ENCODE measurements around the gene UTP14C.
A peak's percentile ranks its signal among the peaks of the same experiment; 100 is the strongest.
"Not testable (repeated sequence)": the region's sequence is repeated elsewhere in the genome, so short reads cannot be mapped to it uniquely, and the experiment has no call there.

UTP14C gene

DNA sequence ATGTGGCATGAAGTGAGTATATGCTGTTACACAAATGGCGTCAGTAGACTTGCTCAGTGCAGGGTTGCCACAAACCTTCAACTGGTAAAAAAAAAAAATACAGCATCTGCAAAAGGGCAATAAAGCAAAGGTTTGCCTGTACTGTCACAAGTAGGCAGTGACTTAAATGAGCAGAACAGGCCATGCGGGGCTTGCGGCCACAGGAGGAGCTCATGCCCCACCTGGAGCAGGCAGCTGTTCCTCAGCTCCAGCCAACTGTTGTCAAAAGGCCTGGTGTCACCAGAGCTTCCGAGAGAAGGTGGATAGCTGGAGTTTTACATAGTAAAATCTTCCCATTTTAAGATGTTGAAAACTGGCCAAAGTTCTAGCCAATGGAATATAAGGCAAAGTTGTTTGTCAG lies 20.9 kb upstream of the UTP14C start:
- DNase-seq, result no peak

DNA sequence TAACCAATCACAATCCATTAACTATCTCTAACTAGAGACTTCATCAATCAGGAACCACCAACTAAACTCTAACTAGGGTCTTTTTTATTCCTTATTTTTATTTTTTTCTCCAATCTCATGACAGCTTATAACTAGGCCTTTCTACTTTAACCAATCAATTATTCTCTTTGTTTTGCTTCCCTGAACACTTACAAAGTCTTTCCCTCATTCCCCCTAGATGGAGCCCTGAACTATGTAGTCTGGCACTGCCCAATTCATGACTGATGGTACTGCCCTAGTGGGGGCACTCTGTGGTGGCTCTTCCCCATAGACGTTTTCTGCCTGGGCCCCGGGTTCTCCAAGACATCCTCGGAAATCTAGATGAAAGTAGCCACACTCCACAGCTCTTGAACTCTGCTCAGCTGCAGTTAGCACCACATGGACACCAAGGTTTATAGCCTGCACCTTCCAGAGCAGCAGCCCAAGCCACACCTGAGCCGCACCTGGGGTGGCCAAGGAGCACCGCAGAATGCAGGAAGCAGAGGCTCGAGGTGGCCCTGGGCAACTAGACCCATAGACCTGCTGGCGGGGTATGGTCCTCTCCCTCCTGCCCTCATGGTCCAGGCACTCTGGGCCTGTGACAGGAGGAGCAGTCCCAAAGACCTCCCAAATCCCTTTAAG lies 19.9 kb upstream of the UTP14C start:
- DNase-seq, result no peak

DNA sequence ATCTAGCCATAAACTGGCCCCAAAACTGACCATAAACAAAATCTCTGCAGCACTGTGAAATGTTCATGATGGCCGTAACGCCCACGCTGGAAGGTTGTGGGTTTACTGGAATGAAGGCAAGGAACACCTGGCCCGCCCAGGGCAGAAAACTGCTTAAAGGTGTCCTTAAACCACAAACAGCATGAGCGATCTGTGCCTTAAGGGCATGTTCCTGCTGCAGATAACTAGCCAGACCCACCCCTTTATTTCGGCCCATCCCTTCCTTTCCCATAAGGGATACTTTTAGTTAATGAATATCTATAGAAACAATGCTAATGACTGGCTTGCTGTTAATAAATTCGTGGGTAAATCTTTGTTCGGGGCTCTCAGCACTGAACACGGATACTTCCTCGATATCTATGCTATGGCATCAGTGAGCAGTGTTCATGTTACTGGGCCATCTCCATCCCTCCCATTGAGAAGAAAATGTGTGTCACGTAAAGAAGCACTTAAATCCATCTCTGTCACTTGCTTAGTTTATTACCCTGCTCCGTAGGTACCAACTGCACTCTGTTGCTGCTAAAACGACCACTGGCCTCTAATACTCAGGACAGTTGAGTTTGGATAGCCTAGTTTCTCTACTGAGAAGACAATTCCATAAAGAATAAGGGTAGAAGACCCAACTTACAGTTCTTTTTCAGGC lies 18.5 kb upstream of the UTP14C start:
- no peak for DNase-seq

DNA sequence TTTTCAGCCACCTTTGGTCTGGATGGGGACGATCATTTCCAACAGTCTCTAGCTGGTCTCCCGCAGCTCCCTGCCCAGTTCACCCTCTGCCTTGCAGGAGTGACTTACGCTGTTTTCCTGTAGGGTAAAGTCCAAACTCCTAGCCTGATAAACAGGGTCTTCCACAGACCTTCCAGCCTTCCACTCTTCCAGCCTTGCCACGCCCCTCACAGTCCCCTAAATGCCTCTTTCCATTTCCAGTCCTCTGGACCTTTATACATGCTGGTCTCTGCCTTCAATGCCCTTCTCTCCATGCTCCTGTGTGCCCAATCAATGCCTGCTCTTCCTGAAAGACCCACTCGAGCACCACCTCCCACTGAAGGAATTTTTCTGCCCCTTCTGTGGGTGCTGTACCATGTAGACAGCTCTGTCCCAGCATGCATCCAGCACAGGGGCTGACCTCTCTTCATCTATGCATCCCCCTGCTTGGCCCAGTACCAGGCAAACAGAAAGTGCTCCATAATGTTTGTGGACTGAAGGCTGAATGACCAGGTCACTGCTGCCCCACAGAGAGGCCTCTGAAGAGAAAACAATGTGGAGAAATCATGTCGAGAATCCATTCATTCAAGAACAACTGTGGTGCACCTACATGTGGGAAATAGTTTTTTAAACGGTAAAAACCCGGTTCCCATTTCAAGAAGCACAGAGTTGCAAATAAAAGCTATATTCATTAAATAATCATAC lies 17.8 kb upstream of the UTP14C start:
- no peak for DNase-seq

DNA sequence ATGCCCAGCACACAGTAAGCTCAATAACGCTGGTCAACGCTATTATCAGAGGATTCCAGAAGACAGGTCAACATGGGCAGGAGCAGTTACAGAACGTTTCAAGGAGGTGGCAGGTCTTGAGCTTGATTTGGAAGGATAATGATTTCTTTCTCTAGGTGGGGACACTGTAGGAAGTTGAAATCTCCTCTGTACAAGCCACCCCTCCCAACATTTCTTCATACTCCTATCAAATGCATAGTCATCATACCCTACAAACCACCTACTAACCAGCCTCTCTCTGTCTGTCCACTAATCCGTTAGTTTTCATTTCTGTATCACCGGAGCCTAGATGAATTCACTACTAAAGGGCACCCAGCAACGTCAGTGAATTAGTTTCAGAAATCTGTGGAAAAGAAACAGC lies 14.5 kb upstream of the UTP14C start:
- DNase-seq, result no peak

DNA sequence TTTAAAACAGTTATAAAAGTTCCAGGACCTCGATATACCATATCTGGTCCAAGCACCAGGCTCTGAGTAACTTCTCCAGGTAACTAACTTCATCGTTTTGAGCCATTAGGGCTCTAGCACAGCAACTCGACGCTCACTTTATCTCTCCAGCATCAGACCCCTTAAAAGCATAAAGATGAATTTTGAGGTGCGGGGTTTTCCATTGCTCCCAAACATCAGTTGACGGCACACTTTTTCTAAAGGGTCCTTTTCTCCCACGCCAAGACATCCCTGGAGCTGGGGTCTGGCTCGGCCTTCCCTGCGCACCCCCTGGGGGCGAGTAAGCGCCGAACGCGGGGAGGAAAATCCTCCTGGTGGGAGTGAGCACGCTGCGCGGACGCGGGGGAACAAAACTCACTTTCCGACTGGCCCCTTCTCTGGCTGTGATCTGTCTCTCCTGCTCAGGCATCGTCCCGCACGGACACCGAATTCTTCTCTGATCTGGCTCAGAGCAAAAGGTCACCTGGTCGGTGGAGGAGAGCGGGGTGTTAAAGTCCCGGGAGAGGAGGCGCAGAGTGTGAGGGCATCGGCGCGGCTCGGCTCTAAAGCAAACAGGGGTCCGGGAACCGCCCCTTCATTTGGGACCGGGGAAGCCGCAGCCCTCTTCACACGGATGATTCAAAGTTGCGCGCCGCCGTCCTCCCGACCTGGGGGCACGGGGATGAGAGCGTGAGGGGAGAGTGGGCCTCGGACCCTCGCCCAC lies 13.4 kb upstream of the UTP14C start, which contains the start of gene ATP7B:
Gene ATP7B (minus strand): TSS at position 561 of the 742 bp plus-strand sequence. CDS start 113 bp downstream, at position 448.
- DNase-seq, result no peak

DNA sequence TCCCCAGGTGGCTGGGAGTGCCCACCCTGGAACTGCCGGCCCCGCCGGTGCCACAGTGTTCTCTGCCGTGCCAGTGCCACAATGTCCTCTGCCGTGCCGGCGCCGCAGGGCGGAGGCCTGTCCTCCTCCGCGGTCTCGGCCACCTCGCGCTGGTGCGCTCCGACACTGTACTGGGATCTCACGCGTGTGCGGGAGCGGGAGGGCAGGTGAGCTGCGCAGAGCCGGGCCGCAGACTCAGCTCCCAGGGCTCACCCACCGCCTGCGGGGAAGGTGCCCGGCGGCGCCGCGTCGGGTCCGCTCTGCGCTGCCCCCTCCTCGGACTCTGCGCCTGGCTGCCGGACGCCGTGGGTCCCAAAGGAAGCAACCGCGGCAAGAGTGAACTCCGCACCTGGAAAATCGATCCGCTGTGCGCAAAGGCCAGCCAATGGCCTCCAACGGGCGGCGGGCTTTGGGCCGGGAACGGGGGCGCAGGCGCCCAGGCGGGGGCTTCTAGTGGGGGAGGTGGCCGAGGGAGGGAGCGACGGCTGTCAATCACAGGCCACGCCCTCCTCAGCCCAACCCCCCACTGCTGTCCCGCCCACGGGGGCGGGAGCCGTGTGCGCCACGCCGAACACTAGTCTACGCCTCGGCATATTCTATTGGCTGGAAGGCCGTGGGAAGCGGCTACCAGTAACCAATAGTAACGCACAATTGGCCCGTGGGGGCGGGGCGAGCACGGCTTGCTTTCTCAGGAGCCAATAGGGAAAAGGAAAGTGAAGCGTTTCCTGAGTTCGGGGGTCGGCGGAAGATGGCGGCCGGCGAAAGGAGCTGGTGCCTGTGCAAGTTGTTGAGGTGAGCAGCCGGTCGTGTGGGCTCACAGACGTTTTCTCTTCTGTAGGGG lies 12.6 kb upstream of the UTP14C start, which contains the start of gene ALG11:
Gene ALG11 (plus strand): TSS at position 767 of the 880 bp plus-strand sequence. CDS start 21 bp downstream, at position 788.
- peak; percentile 98 to 99 for DNase-seq

DNA sequence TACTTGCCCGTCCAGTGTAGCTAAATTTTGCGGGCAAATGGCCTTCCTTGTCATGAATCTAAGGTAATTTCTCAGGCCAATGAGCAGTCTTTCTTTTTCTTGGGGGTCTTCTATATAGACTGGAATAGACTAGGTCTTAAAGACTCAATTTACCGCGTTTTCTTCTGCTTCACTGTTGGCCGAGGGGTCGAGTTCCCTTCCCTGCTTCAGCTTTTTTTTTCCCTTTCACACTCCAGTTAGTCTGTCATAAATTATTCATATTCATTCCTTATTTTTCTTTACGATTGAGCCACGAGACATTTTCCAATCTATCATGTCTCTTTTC lies 12.0 kb upstream of the UTP14C start:
- DNase-seq, result no peak

DNA sequence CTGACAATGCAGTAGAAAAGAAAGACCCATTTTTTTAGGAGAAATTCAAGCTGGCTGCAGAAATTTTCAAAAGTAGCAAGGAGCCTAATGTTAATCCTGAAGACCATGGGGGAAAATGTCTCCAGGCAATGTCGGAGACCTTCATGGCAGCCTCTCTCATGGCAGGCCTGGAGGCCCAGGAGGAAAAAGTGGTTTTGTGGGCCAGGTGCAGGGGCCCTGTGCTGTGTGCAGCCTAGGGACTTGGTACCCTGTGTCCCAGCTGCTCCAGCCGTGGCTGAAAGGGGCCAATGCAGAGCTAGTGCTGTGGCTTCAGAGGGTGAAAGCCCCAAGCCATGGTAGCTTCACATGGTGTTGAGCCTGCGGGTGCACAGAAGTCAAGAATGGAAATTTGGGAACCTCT lies 8.2 kb upstream of the UTP14C start:
- DNase-seq, result no peak

DNA sequence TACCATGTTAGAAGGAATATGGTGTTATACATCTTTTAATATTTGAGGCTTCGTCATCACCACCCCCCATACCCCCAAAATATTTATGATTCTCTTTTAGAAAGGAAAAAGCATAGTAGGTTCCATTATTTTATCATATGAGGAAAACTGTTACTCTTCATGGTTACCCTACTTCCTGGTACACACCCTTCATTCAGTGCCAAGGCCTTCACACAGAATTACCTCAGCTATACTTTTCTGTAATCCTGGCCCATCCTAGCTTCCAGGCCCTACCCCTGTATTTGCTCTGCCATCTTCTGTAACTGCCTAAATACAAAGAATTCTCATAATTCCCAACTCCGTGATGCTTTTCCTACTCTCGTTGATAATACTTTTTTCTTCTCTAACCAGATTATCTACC lies 4.3 kb upstream of the UTP14C start:
- DNase-seq, result no peak

DNA sequence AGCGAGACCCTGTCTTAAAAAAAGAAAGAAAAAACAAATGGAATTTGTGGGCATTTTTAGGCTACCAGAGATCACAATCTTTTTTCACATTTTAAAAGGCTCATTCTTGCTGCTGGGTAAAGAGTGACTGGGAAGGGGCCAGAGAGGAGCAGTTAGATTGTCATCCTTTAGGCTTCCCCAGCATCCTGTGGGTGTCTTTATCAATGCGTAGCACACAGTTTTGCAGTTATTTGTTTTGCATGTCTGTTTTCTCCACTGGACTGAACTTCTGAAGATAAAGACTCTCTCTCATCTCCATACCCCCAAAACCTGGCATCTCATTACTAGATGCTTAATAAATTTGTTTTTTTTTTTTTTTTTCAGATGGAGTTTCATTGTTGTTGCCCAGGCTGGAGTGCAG lies 2.1 kb upstream of the UTP14C start:
- DNase-seq, result no peak

DNA sequence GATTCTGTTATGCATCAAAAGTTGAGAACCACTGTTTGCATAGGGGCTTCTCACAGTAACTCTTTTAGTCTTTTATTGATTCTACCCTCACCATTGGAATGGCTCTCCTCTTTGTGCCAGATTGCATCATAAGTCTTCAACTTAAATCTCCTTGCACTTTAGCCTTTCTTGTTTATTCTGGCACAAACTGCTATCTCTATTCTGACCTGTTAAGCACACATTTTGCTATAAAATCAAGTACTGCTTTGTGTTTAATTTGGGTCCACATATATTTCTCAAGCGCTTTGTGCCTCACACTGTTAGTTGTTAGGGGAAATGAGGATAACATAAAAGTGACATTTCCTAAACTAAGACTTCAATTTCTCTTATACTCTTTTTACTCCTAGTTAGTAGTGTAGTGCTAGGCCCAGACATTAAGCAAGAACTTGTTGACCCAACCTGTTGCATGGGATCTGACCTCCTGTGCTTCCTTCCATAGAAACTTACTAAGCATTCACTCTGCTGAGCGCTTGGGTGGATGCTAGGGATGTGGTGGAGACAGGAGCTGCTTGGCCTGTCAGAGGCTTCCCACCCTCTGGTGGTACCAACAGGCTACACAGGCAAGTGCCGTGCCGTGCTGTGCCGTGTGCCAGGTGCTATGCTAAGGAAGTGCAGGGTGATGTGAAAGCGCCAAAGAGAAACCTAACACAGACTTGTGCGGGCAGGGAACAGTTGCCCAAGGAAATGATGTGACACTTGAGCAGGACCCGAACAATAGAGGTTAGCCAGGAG lies 1.2 kb downstream of the UTP14C start:
- DNase-seq, result no peak

DNA sequence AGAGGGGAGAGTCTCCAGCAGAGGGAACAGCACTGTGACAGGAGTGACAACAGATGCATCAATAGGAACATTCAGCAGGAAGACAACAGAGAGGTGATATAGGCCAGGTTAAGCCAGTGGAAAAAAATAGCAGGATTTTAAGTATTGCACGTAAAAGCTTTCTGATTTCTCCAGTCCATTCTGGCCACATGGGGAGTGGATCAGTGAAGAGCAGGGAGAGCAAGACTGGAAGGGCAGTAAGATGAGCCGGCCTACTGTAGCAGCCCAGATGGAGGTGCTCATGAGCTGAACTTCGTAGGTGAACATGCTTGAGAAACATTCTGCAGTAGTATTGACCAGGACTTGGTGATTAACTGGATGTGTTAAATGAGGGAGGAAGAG lies 1.7 kb downstream of the UTP14C start:
- DNase-seq, result no peak

DNA sequence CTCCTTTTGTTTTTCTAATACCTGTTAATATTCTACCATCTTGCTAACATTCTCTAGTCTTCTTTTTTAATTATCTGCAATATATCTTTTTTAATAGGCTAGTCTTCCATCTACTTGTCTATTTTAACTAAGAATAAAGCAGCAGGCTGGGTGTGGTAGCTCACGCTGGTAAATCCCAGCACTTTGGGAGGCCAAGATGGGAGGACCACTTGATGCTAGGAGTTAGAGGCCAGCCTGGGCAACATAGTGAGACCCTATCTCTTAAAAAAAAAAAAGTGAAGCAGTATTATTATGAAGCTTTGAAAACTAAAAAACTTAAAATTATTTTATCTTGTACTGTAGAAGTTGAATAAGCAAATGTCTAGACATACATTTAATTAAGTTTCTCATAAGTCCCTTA lies 3.3 kb downstream of the UTP14C start:
- no peak for DNase-seq

DNA sequence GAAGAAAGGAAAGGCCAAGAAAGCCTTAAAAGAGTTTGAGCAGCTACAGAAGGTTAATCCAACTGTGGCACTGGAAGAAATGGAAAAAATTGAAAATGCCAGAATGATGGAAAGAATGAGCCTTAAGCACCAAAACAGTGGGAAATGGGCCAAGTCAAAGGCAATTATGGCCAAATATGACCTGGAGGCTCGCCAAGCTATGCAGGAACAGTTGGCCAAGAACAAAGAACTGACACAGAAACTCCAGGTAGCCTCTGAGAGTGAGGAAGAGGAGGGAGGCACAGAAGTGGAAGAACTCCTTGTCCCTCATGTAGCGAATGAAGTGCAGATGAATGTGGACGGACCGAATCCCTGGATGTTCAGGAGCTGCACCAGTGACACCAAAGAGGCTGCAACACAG lies 5.1 kb downstream of the UTP14C start:
- no peak for DNase-seq

DNA sequence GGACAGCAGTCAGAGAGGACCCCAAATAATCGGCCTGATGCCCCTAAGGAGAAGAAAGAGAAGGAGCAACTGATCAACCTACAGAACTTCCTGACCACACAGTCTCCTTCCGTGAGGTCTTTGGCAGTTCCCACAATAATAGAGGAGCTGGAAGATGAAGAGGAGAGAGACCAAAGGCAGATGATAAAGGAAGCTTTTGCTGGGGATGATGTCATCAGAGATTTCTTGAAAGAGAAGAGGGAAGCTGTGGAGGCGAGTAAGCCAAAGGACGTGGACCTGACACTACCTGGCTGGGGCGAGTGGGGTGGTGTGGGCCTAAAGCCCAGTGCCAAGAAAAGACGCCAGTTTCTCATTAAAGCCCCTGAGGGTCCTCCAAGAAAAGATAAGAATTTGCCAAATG lies 5.9 kb downstream of the UTP14C start:
- not testable (repeated sequence) for DNase-seq

DNA sequence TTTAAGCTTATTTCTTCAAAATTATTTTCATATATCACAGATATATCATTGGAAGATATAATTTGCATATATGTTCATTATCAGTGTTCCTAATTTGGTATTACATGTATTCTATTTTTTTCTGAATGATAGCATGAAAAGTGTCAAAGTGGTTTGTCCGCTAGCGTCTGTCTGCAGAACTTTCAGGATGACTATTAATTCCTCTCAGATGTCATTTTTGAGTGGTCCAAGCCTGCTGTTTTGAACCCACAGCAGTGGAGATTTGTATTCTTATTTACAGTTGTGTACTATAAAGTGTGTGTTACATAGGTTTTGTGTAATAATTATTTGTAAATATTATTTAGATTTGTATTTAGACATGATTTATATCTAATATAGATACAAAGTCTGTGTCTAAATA lies 8.5 kb downstream of the UTP14C start:
- no peak for DNase-seq

DNA sequence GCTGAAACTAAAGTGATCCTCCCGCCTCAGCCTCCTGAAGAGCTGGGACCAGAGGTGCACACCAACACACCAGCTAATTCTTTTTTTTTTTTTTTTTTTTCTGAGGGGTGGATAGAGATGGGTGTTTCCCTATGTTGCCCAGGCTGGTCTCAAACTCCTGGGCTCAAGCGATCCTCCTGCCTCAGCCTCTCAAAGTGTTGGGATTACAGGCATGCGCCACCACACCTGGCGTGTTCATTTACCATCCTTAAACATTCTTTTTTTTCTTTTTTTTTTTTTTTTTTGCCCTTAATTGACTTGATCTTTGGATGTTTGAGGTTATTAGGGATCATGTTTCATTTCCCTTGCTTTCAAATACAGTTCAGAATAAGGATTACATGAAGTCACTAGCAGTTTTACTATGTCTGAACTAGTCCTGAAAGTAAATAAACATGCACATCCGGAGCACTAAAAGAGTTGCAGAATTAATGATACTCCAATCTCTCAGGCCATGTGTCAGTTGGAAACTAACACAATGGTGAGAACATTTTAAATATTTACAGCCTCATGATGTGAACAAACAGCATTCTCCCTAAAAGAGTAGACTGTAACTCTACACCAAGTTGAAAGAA lies 10.2 kb downstream of the UTP14C start:
- DNase-seq, result peak in 1 of 2 experiments; percentile 57

DNA sequence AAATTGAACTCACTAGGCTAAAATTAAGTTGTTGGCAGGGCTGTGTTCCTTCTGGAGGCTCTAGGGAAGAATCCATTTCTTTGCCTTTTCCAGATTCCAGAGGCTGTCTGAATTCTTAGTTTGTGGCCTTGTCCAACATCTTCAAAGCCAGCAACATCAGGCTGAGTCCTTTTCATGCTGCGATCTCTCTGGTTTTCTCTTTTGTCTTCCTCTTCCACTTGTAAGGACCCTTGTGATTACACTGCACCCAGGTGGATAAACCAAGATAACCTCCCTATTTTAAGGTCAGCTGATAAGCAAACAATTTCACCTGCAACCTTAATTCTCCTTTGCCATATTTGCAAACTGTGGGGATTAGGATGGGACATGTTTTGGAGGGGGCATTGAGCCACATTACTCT lies 11.5 kb downstream of the UTP14C start:
- no peak for DNase-seq

DNA sequence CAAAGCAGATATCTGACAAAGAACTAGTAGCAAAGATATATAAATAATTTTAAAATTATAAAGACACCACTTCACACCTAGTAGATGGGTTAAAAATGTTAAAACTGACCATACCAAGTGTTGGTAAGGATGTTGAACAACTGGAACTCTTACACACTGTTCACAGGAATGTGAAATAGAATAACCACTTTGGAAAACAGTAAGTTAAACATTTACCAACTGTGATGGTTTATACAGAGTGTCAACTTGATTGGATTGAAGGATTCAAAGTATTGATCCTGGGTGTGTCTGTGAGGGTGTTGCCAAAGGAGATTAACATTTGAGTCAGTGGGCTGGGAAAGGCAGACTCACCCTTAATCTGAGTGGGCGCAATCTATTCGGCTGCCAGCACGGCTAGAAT lies 19.2 kb downstream of the UTP14C start:
- DNase-seq, result no peak

DNA sequence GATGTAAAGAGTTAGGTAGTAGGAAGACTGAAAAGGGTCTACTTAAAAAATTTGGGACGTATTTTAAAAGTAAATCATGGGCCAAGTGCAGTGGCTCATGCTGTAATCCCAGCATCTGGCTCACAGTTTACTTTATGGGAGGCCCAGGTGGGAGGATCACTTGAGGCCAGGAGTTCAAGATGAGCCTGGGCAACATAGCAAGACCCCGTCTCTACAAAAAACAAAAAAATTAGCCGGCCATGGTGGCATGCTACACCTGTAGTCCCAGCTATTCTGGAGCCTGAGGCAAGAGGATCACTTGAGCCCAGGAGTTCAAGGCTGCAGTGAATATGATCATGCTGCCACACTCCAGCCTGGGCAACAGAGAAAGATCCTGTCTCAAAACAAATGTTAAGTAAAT lies 23.0 kb downstream of the UTP14C start:
- DNase-seq, result no peak
